ENCODE results near the gene TSPAN9. TPM values are rescaled to one million over a fixed set of nuclear protein-coding genes. Genes with fewer than 3 reads are reported as not detected.
A peak's percentile ranks its signal among the peaks of the same experiment; 100 is the strongest.

The TSPAN9 gene
- total RNA-seq, 1 donor = 13.0 TPM

- H3K36me3 ChIP-seq (ENCODE audit: insufficient read depth, low read length) = no peaks in the 10 kb centered on the region
- TF ChIP-seq, protein P1, sequence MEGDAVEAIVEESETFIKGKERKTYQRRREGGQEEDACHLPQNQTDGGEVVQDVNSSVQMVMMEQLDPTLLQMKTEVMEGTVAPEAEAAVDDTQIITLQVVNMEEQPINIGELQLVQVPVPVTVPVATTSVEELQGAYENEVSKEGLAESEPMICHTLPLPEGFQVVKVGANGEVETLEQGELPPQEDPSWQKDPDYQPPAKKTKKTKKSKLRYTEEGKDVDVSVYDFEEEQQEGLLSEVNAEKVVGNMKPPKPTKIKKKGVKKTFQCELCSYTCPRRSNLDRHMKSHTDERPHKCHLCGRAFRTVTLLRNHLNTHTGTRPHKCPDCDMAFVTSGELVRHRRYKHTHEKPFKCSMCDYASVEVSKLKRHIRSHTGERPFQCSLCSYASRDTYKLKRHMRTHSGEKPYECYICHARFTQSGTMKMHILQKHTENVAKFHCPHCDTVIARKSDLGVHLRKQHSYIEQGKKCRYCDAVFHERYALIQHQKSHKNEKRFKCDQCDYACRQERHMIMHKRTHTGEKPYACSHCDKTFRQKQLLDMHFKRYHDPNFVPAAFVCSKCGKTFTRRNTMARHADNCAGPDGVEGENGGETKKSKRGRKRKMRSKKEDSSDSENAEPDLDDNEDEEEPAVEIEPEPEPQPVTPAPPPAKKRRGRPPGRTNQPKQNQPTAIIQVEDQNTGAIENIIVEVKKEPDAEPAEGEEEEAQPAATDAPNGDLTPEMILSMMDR (IDR thresholded peaks at IDR 0.05; ENCODE audit: extremely low read depth, low read depth, low read length) = no peak
- H3K27me3 ChIP-seq (ENCODE audit: insufficient read depth, low read length) = peaks cover 62% of the 10 kb centered on the region
- H2AFZ ChIP-seq (ENCODE audit: low read length) = no peak overlapping the region
- H3K4me3 ChIP-seq (ENCODE audit: insufficient read depth, low read length) = peak overlapping the region; percentile 66
- no peaks in the 10 kb centered on the region for H3K4me1 ChIP-seq (ENCODE audit: insufficient read depth, low read length)
- H3K27ac ChIP-seq (ENCODE audit: low read depth, low read length) = no peak overlapping the region
- peak overlapping the region; percentile 64 for H3K4me2 ChIP-seq (ENCODE audit: insufficient read depth, low read length)
- no peaks in the 10 kb centered on the region for H3K9me3 ChIP-seq (ENCODE audit: low read depth, low read length)
- peak; percentile 91 for DNase-seq (ENCODE audit: insufficient read length, low spot score, missing footprints)
- H3K79me2 ChIP-seq (ENCODE audit: insufficient read depth, low read length) = no peaks in the 10 kb centered on the region
- peaks cover 49% of the 10 kb centered on the region for H4K20me1 ChIP-seq (ENCODE audit: insufficient read depth, low read length)
These were observed 122.4 kb downstream of the TSPAN9 start for GRCh38 chr12:3199551-3200031.

GRCh38 chr12:3200032-3200617, 122.9 kb downstream of the TSPAN9 start:
- no peaks in the 10 kb centered on the region for H3K79me2 ChIP-seq (ENCODE audit: insufficient read depth, low read length)
- H4K20me1 ChIP-seq (ENCODE audit: insufficient read depth, low read length) = peaks cover 49% of the 10 kb centered on the region
- H3K27ac ChIP-seq (ENCODE audit: low read depth, low read length) = no peak overlapping the region
- peak overlapping the region; percentile 64 for H3K4me2 ChIP-seq (ENCODE audit: insufficient read depth, low read length)
- peak overlapping the region; percentile 66 for H3K4me3 ChIP-seq (ENCODE audit: insufficient read depth, low read length)
- no peaks in the 10 kb centered on the region for H3K36me3 ChIP-seq (ENCODE audit: insufficient read depth, low read length)
- TF ChIP-seq, protein P1 (IDR thresholded peaks at IDR 0.05; ENCODE audit: extremely low read depth, low read depth, low read length) = no peak
- H3K27me3 ChIP-seq (ENCODE audit: insufficient read depth, low read length) = peaks cover 57% of the 10 kb centered on the region
- no peak overlapping the region for H2AFZ ChIP-seq (ENCODE audit: low read length)
- H3K9me3 ChIP-seq (ENCODE audit: low read depth, low read length) = no peaks in the 10 kb centered on the region
- peak; percentile 95 for DNase-seq (ENCODE audit: insufficient read length, low spot score, missing footprints)
- H3K4me1 ChIP-seq (ENCODE audit: insufficient read depth, low read length) = no peaks in the 10 kb centered on the region

DNA sequence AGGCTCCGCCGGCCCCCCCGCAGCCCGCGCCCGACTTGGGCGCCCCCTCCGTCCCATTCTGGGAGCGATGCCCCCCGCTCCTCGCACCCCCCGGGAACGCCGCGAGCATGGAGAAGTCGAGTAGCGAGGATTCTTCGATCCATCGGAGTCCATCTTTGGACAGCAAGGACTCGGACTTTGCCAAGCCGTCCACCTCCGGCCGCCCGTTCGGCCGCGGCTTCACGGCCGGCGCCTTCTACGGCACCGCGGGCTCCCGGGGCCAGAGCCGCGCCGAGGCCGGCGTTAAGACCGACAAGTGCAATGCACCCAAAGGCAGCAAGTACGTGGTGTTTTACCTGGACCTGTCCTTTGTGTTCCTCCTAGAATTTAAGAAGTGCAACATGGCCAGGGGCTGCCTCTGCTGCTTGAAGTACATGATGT, 123.6 kb downstream of the TSPAN9 start:
- no peaks in the 10 kb centered on the region for H3K36me3 ChIP-seq (ENCODE audit: insufficient read depth, low read length)
- no peaks in the 10 kb centered on the region for H3K79me2 ChIP-seq (ENCODE audit: insufficient read depth, low read length)
- no peaks in the 10 kb centered on the region for H3K9me3 ChIP-seq (ENCODE audit: low read depth, low read length)
- H3K27ac ChIP-seq (ENCODE audit: low read depth, low read length) = no peak overlapping the region
- H3K4me1 ChIP-seq (ENCODE audit: insufficient read depth, low read length) = no peaks in the 10 kb centered on the region
- peaks cover 45% of the 10 kb centered on the region for H4K20me1 ChIP-seq (ENCODE audit: insufficient read depth, low read length)
- peak overlapping the region; percentile 64 for H3K4me2 ChIP-seq (ENCODE audit: insufficient read depth, low read length)
- peaks cover 52% of the 10 kb centered on the region for H3K27me3 ChIP-seq (ENCODE audit: insufficient read depth, low read length)
- peak; percentile 87 for DNase-seq (ENCODE audit: insufficient read length, low spot score, missing footprints)
- TF ChIP-seq, protein P1 (IDR thresholded peaks at IDR 0.05; ENCODE audit: extremely low read depth, low read depth, low read length) = no peak
- H3K4me3 ChIP-seq (ENCODE audit: insufficient read depth, low read length) = peak overlapping the region; percentile 66
- no peak overlapping the region for H2AFZ ChIP-seq (ENCODE audit: low read length)

- Histone ChIP-seq H3K9me3 (ENCODE audit: low read depth, low read length) (no peaks in the 10 kb centered on the region), H4K20me1 (ENCODE audit: insufficient read depth, low read length) (peaks cover 39% of the 10 kb centered on the region), H3K4me3 (ENCODE audit: insufficient read depth, low read length) (no peak overlapping the region), H3K79me2 (ENCODE audit: insufficient read depth, low read length) (no peaks in the 10 kb centered on the region), H2AFZ (ENCODE audit: low read length) (no peak overlapping the region), H3K4me1 (ENCODE audit: insufficient read depth, low read length) (no peaks in the 10 kb centered on the region), H3K27ac (ENCODE audit: low read depth, low read length) (no peak overlapping the region), H3K36me3 (ENCODE audit: insufficient read depth, low read length) (no peaks in the 10 kb centered on the region), H3K4me2 (ENCODE audit: insufficient read depth, low read length) (peak overlapping the region; percentile 64), H3K27me3 (ENCODE audit: insufficient read depth, low read length) (peaks cover 47% of the 10 kb centered on the region)
- TF ChIP-seq, protein P1 (IDR thresholded peaks at IDR 0.05; ENCODE audit: extremely low read depth, low read depth, low read length) = no peak
- peak; percentile 81 for DNase-seq (ENCODE audit: insufficient read length, low spot score, missing footprints)
These were observed 124.3 kb downstream of the TSPAN9 start for GRCh38 chr12:3201339-3202051.

Measured in osteoblast (primary cell).